ENCODE measurements around the gene FKBP1A. TPM values are rescaled to one million over a fixed set of nuclear protein-coding genes. Genes with fewer than 3 reads are reported as not detected.

FKBP1A gene
- polyA plus RNA-seq, 1 experiment: 476 TPM

GRCh38 chr20:1378735-1379125 lies 14.1 kb downstream of the FKBP1A start:
- Histone ChIP-seq H3K36me3 (ENCODE audit: control insufficient read depth, insufficient read depth, low read length) (peaks cover 1% of the 10 kb centered on the region), H3K4me3 (ENCODE audit: low read depth, low read length) (no peak overlapping the region), H3K27me3 (ENCODE audit: control insufficient read depth, insufficient read depth, low read length) (no peaks in the 10 kb centered on the region)
- POLR2A ChIA-PET: no interaction called here
- TF ChIP-seq, protein P1, sequence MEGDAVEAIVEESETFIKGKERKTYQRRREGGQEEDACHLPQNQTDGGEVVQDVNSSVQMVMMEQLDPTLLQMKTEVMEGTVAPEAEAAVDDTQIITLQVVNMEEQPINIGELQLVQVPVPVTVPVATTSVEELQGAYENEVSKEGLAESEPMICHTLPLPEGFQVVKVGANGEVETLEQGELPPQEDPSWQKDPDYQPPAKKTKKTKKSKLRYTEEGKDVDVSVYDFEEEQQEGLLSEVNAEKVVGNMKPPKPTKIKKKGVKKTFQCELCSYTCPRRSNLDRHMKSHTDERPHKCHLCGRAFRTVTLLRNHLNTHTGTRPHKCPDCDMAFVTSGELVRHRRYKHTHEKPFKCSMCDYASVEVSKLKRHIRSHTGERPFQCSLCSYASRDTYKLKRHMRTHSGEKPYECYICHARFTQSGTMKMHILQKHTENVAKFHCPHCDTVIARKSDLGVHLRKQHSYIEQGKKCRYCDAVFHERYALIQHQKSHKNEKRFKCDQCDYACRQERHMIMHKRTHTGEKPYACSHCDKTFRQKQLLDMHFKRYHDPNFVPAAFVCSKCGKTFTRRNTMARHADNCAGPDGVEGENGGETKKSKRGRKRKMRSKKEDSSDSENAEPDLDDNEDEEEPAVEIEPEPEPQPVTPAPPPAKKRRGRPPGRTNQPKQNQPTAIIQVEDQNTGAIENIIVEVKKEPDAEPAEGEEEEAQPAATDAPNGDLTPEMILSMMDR (IDR thresholded peaks at IDR 0.05; ENCODE audit: insufficient read depth, low read depth, low read length): no peak
- CTCF ChIA-PET: interaction anchor here (1.0 kb wide), 1 partner anchor 14 kb away, joined by 3 read pairs; the partner anchor contains the start of gene FKBP1A
- DNase-seq (ENCODE audit: low read depth): no peak

- TF ChIP-seq, protein P1 (IDR thresholded peaks at IDR 0.05; ENCODE audit: insufficient read depth, low read depth, low read length): no peak
- ChIA-PET CTCF (interaction anchor here (0.9 to 1.2 kb wide), 2 partner anchors 28 to 55 kb away, joined by 3 read pairs; no protein-coding TSS in a partner anchor), POLR2A (no interaction called here)
- no peak for DNase-seq (ENCODE audit: low read depth)
- Histone ChIP-seq H3K27me3 (ENCODE audit: control insufficient read depth, insufficient read depth, low read length) (no peaks in the 10 kb centered on the region), H3K4me3 (ENCODE audit: low read depth, low read length) (no peak overlapping the region), H3K36me3 (ENCODE audit: control insufficient read depth, insufficient read depth, low read length) (peaks cover 3% of the 10 kb centered on the region)
Observed at GRCh38 chr20:1377984-1378734, 14.7 kb downstream of the FKBP1A start.

GRCh38 chr20:1377341-1377871 lies 15.4 kb downstream of the FKBP1A start:
- Histone ChIP-seq H3K27me3 (ENCODE audit: control insufficient read depth, insufficient read depth, low read length) (no peaks in the 10 kb centered on the region), H3K36me3 (ENCODE audit: control insufficient read depth, insufficient read depth, low read length) (peaks cover 3% of the 10 kb centered on the region), H3K4me3 (ENCODE audit: low read depth, low read length) (no peak overlapping the region)
- TF ChIP-seq, protein P1 (IDR thresholded peaks at IDR 0.05; ENCODE audit: insufficient read depth, low read depth, low read length): no peak
- DNase-seq (ENCODE audit: low read depth): no peak
- ChIA-PET POLR2A (no interaction called here), CTCF (interaction anchor here (0.9 to 1.2 kb wide), 3 partner anchors 11 to 54 kb away, joined by 3 read pairs; no protein-coding TSS in a partner anchor)

- ChIA-PET CTCF (interaction anchor here (0.8 to 1.2 kb wide), 4 partner anchors 12 to 53 kb away, joined by 3 read pairs; no protein-coding TSS in a partner anchor), POLR2A (no interaction called here)
- no peak overlapping the region for H3K4me3 ChIP-seq (ENCODE audit: low read depth, low read length)
- no peaks in the 10 kb centered on the region for H3K27me3 ChIP-seq (ENCODE audit: control insufficient read depth, insufficient read depth, low read length)
- TF ChIP-seq, protein P1 (IDR thresholded peaks at IDR 0.05; ENCODE audit: insufficient read depth, low read depth, low read length): no peak
- DNase-seq (ENCODE audit: low read depth): no peak
- H3K36me3 ChIP-seq (ENCODE audit: control insufficient read depth, insufficient read depth, low read length): peaks cover 3% of the 10 kb centered on the region
Observed at GRCh38 chr20:1376408-1377270, 16.2 kb downstream of the FKBP1A start.

GRCh38 chr20:1376007-1376406 lies 16.8 kb downstream of the FKBP1A start:
- ChIA-PET CTCF (interaction anchor here (0.8 kb wide), 1 partner anchor 15 kb away, joined by 3 read pairs; no protein-coding TSS in a partner anchor), POLR2A (no interaction called here)
- no peak overlapping the region for H3K4me3 ChIP-seq (ENCODE audit: low read depth, low read length)
- H3K36me3 ChIP-seq (ENCODE audit: control insufficient read depth, insufficient read depth, low read length): peaks cover 3% of the 10 kb centered on the region
- TF ChIP-seq, protein P1 (IDR thresholded peaks at IDR 0.05; ENCODE audit: insufficient read depth, low read depth, low read length): no peak
- no peak for DNase-seq (ENCODE audit: low read depth)
- H3K27me3 ChIP-seq (ENCODE audit: control insufficient read depth, insufficient read depth, low read length): no peaks in the 10 kb centered on the region

Measured in BJ (cell line).